ENCODE data around the gene ORMDL3.

GRCh38 chr17:39928858-39929645, 1.7 kb upstream of the ORMDL3 start:
- TF ChIP-seq ZC3H10 (CRISPR knock-in tag; IDR thresholded peaks at IDR 0.05), result no peak
- no peak for TF ChIP-seq PATZ1 (CRISPR knock-in tag; IDR thresholded peaks at IDR 0.05; ENCODE audit: borderline replicate concordance)
- TF ChIP-seq RARB (CRISPR knock-in tag; IDR thresholded peaks at IDR 0.05), result no peak
- TF ChIP-seq GLIS3 (CRISPR knock-in tag; IDR thresholded peaks at IDR 0.05), result no peak
- TF ChIP-seq ZFP3 (CRISPR knock-in tag; IDR thresholded peaks at IDR 0.05), result no peak
- no peak for TF ChIP-seq ISL1 (CRISPR knock-in tag; IDR thresholded peaks at IDR 0.05)
- TF ChIP-seq ARNTL (CRISPR knock-in tag; IDR thresholded peaks at IDR 0.05; ENCODE audit: borderline replicate concordance, low read depth), result no peak
- no peak for TF ChIP-seq PPARA (CRISPR knock-in tag; IDR thresholded peaks at IDR 0.05; ENCODE audit: borderline replicate concordance)

Measured in SK-N-SH treated with all-trans-retinoic acid at 6 μM for 48 hours (cell line).